Measurements from ENCODE around the gene OSBPL6.

DNA sequence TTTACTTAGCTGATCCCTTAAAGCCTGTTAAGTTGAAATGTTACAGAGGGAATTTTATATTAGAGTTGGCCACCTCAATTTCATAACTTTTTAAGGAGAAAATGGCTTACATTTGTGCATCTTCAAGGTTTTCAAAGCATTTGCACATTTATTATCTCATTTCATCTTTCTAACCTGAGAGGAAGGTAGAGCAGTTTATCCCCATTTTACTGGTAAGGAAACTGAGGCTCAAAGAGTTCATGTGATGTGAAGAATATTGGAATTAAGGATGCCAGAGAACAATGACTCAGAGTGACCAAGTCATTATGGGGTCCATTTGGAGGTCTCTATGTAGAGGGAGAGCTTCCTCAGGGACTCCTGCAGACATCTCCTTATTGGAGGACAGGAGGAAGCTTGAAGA, 221.7 kb downstream of the OSBPL6 start:
- TF ChIP-seq CTCF (IDR thresholded peaks at IDR 0.05) (no peak), POLR2A (IDR thresholded peaks at IDR 0.05; ENCODE audit: low read depth) (no peak)
